Measurements from ENCODE around the gene SMARCE1. TPM values are rescaled to one million over a fixed set of nuclear protein-coding genes. Genes with fewer than 3 reads are reported as not detected.
A peak's percentile ranks its signal among the peaks of the same experiment; 100 is the strongest.

Gene SMARCE1
- total and polyA plus RNA-seq, 11 donors = 38.6 to 88.0 (median 59.4) TPM

- 84 to 89% (median 87%) methylated on average over 5 of the region's 5 CpGs for WGBS, 4 donors
- DNase-seq (no peak), ATAC-seq (no peak)
- H3K36me3 ChIP-seq = no peaks in the 10 kb centered on the region
- intact Hi-C loops (cut with DNase I) = loop anchor here in 2 of 10 donors (10.0 kb wide), 2 partner anchors 941 to 1051 kb away; no protein-coding TSS in a partner anchor
- TF ChIP-seq POLR2A (IDR thresholded peaks at IDR 0.05) = no peak
- no peak for TF ChIP-seq CTCF (IDR thresholded peaks at IDR 0.05)
- no peak overlapping the region for H3K4me3 ChIP-seq
- peak overlapping the region in 1 of 12 donors; percentile 53 for H3K27ac ChIP-seq
- H3K4me1 ChIP-seq = peaks cover 0 to 12% (median 0%) of the 10 kb centered on the region in 12 donors
- peaks cover 0 to 45% (median 4%) of the 10 kb centered on the region in 9 donors for H3K27me3 ChIP-seq
- no peaks in the 10 kb centered on the region for H3K9me3 ChIP-seq
Measured at GRCh38 chr17:40613467-40614154, 34.0 kb downstream of the SMARCE1 start.

GRCh38 chr17:40612599-40613244 lies 34.9 kb downstream of the SMARCE1 start:
- DNase-seq (no peak), ATAC-seq (no peak)
- Histone ChIP-seq H3K4me1 (peaks cover 0 to 12% (median 0%) of the 10 kb centered on the region in 12 donors), H3K27ac (peak overlapping the region in 1 of 12 donors; percentile 53), H3K36me3 (no peaks in the 10 kb centered on the region), H3K4me3 (no peak overlapping the region), H3K27me3 (peaks cover 0 to 37% (median 3%) of the 10 kb centered on the region in 9 donors), H3K9me3 (no peaks in the 10 kb centered on the region)
- intact Hi-C loops (cut with DNase I) = loop anchor here in 2 of 10 donors (10.0 kb wide), 2 partner anchors 942 to 1052 kb away; no protein-coding TSS in a partner anchor
- WGBS, 4 donors = 72 to 83% (median 79%) methylated on average over 10 to 11 of the region's 11 CpGs
- no peak for TF ChIP-seq POLR2A (IDR thresholded peaks at IDR 0.05)

GRCh38 chr17:40611840-40612474 lies 35.7 kb downstream of the SMARCE1 start:
- WGBS, 4 donors = 71 to 81% (median 74%) methylated on average over 7 of the region's 7 CpGs
- Histone ChIP-seq H3K9me3 (no peaks in the 10 kb centered on the region), H3K27ac (no peak overlapping the region), H3K36me3 (no peaks in the 10 kb centered on the region), H3K4me1 (peaks cover 0 to 12% (median 0%) of the 10 kb centered on the region in 12 donors), H3K27me3 (peaks cover 0 to 29% (median 0%) of the 10 kb centered on the region in 9 donors), H3K4me3 (no peak overlapping the region)
- ATAC-seq (no peak), DNase-seq (no peak)
- TF ChIP-seq CTCF (IDR thresholded peaks at IDR 0.05) (no peak), POLR2A (IDR thresholded peaks at IDR 0.05) (no peak)
- intact Hi-C loops (cut with DNase I) = loop anchor here in 2 of 10 donors (10.0 kb wide), 2 partner anchors 943 to 1053 kb away; no protein-coding TSS in a partner anchor

GRCh38 chr17:40610359-40610758 lies 37.3 kb downstream of the SMARCE1 start:
- no peak for TF ChIP-seq CTCF (IDR thresholded peaks at IDR 0.05)
- Histone ChIP-seq H3K9me3 (no peaks in the 10 kb centered on the region), H3K27ac (no peak overlapping the region), H3K36me3 (no peaks in the 10 kb centered on the region), H3K27me3 (peaks cover 0 to 18% (median 0%) of the 10 kb centered on the region in 9 donors), H3K4me1 (peaks cover 0 to 13% (median 0%) of the 10 kb centered on the region in 12 donors), H3K4me3 (no peak overlapping the region)
- intact Hi-C loops (cut with DNase I) = loop anchor here in 2 of 10 donors (10.0 kb wide), 2 partner anchors 944 to 1054 kb away; no protein-coding TSS in a partner anchor
- DNase-seq (no peak), ATAC-seq (no peak)
- WGBS, 4 donors = 76 to 81% (median 77%) methylated on average over 2 of the region's 2 CpGs
